ENCODE results near the gene AMN1.

Gene AMN1

DNA sequence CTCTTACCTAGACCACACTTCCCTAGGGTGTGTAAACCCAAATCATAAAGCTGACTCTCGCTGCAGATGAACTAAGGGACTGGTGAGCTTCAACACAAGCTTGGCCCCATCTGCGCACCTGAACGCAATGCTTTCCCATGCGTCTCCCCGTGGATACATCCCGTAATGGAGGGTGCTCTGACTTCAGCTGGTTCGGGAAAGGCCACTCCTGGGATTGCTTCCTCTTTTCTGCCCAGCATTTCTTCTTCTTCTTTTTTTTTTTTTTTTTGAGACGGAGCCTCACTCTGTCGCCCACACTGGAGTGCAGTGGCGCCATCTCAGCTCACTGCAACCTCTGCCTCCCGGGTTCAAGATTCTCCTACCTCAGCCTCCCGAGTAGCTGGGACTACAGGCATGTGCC lies 97.0 kb downstream of the AMN1 start:
- DNase-seq (ENCODE audit: low spot score): no peak
- TF ChIP-seq, protein P1, sequence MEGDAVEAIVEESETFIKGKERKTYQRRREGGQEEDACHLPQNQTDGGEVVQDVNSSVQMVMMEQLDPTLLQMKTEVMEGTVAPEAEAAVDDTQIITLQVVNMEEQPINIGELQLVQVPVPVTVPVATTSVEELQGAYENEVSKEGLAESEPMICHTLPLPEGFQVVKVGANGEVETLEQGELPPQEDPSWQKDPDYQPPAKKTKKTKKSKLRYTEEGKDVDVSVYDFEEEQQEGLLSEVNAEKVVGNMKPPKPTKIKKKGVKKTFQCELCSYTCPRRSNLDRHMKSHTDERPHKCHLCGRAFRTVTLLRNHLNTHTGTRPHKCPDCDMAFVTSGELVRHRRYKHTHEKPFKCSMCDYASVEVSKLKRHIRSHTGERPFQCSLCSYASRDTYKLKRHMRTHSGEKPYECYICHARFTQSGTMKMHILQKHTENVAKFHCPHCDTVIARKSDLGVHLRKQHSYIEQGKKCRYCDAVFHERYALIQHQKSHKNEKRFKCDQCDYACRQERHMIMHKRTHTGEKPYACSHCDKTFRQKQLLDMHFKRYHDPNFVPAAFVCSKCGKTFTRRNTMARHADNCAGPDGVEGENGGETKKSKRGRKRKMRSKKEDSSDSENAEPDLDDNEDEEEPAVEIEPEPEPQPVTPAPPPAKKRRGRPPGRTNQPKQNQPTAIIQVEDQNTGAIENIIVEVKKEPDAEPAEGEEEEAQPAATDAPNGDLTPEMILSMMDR (IDR thresholded peaks at IDR 0.05; ENCODE audit: extremely low read depth, missing control alignments): no peak

DNA sequence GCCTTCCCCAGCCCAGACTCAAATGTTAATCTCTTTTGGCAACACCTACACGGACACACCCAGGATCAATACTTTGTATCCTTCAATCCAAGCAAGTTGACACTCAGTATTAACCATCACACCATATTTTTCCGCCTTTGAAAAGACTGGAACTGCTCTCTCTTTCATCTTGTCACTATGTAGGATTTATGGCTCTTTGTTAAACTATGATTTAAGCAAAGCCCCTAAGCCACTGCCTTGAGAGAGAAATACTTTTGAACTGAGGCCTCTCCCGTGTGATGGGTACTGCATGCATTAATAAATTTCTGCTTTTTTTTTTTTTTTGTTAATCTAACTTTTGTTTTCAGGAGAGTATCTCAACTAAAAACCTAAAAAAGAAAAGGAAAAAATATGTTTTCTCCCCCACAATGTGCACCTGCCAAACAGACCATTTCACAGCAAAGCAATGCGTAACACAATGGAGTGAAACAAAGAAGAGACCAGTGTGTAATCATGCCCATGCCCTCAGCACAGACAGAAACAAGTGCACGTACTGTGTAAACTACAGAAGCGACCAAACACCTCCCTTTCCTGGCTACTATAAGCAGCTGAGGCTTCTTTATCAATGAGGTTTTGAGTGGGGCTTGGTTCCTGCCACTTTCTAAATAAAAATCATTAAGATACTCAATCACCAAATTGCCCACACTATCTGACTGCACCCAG lies 97.6 kb downstream of the AMN1 start:
- DNase-seq (ENCODE audit: low spot score): no peak
- TF ChIP-seq, protein P1 (IDR thresholded peaks at IDR 0.05; ENCODE audit: extremely low read depth, missing control alignments): no peak

DNA sequence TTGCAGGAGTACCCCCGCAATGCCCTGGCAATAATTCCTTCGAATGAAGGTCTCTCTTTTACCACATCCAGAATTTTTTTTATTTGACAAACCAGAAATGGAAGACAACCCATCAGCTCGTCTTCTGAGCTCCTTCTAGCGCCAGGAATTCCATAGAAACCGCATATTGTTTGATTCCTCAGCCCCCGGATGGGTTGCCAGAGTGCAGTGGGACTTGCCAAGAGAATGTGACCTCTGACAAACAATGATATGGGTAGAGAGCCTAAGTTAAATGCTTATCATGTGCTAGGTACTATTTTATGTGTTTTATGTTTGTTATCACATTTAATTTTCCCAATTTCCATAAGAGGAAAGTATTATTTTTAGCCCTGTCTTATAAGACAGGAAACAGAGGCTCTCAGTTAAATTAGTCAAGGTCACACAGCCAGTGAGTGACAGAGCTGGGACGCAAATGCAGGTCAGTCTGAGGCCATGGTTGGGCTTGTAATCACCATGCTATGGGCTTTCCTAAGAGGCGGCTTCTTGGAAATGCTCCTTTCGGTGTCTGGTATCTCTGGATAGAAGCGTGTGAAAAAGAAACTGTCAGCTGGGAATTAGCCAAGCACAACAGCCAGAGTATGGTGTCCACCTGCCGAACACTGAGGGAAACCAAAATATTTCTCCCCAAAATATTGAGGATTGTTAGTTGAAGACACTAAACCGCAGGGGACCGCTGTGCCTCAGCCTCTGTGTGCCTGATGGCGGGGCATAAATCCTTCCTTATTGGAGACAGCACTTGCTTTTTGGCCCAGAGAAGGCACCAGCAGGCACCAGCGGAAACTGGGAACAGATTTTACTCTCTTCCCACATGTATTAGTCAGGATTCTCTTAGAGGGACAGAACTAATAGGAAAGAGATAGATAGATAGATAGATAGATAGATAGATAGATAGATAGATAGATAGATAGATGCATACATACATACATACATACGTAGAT lies 98.8 kb downstream of the AMN1 start:
- TF ChIP-seq, protein P1 (IDR thresholded peaks at IDR 0.05; ENCODE audit: extremely low read depth, missing control alignments): no peak

DNA sequence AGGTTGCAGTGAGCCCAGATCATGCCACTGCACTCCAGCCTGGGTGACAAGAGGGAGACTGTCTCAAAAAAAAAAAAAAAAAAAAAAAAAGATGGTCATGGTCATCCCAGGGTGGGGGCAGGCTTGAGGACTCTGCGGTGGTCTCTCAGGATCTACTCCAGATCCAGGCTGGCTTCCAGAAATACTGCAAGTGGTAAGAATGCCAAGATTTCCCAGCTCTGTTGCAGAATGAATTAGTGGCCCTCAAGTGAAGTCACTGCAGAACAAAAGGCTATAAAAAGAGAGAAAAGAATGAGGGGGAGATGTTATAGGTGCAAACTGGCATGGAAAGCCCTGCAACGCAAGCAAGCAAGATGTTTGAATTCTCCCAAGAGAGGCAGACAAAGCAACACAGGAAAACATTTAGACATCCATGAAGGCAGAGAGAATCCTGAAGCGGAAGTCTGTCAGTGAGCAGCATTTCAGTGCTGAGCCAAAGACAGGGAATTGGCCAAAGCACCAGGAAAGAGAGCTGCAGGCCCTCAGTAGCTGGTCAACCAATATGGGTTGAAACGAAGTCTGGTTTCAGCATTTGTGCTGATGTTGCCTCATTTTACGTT lies 101.3 kb downstream of the AMN1 start:
- TF ChIP-seq, protein P1 (IDR thresholded peaks at IDR 0.05; ENCODE audit: extremely low read depth, missing control alignments): no peak
- DNase-seq (ENCODE audit: low spot score): no peak

More for the DNA sequence above, 98.8 kb downstream of the AMN1 start:
- DNase-seq (ENCODE audit: low spot score): no peak

DNA sequence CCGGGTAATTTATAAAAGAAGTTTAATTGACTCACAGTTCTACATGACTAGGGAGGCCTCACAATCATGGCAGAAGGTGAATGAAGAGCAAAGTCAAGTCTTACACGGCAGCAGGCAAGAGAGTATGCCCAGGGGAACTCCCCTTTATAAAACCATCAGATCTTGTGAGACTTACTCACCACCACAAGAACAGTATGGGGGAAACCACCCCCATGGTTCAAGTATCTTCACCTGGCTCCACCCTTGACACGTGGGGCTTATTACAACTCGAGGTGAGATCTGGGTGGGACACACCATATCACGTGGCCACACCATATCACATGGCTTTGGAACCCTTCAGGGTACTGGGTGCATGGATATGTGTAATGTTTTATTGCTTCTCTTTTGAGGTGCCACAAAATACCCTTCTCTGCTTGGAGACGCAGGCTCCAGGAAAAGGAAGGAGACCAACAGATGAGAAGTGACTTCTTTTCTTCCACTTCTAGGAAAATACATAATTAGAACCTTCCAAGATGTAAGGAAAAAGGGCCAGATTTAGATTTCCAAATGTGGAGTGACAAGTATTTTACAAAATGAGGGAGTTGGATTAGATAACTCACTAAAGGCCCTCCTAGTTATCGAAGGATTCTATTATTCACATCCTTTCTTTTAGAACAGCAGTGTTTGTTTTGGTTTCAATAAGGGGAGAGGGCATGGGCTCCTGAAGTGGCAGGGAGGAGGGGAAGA lies 102.4 kb downstream of the AMN1 start:
- TF ChIP-seq, protein P1 (IDR thresholded peaks at IDR 0.05; ENCODE audit: extremely low read depth, missing control alignments): no peak
- no peak for DNase-seq (ENCODE audit: low spot score)

DNA sequence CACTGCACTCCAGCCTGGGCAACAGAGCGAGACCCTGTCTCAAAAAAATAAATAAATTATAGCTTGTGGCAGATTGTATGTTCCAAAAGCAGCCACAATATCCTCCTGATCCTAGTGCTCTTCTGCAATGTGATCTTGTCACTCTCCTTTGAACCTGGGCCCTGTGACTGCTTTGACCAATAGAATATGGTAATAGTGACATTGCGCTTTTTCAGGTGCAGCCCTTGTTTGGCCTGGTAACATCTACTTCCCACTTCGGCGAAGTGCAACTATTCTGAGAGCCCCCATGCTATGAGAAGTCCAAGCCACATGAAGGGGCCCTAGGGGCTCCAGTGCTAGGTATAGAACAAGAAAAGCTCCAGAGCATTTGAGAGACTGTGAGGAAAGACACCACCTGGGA lies 106.8 kb downstream of the AMN1 start:
- TF ChIP-seq, protein P1 (IDR thresholded peaks at IDR 0.05; ENCODE audit: extremely low read depth, missing control alignments): no peak
- no peak for DNase-seq (ENCODE audit: low spot score)

Data from GM20000 (cell line).